ENCODE measurements around the gene MYL6. TPM values are rescaled to one million over a fixed set of nuclear protein-coding genes. Genes with fewer than 3 reads are reported as not detected.

MYL6 gene
- total RNA-seq, 1 experiment from 2014 or later, result 1,181 TPM

- no peak overlapping the region for H2BK12ac ChIP-seq (ENCODE audit: insufficient read length, low read depth, low read length)
- no peak overlapping the region for H3K4me2 ChIP-seq (ENCODE audit: insufficient read depth, insufficient read length, low read length)
- TF ChIP-seq, protein P1, sequence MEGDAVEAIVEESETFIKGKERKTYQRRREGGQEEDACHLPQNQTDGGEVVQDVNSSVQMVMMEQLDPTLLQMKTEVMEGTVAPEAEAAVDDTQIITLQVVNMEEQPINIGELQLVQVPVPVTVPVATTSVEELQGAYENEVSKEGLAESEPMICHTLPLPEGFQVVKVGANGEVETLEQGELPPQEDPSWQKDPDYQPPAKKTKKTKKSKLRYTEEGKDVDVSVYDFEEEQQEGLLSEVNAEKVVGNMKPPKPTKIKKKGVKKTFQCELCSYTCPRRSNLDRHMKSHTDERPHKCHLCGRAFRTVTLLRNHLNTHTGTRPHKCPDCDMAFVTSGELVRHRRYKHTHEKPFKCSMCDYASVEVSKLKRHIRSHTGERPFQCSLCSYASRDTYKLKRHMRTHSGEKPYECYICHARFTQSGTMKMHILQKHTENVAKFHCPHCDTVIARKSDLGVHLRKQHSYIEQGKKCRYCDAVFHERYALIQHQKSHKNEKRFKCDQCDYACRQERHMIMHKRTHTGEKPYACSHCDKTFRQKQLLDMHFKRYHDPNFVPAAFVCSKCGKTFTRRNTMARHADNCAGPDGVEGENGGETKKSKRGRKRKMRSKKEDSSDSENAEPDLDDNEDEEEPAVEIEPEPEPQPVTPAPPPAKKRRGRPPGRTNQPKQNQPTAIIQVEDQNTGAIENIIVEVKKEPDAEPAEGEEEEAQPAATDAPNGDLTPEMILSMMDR (conservative IDR thresholded peaks at IDR 0.05), result no peak
- H3K18ac ChIP-seq (ENCODE audit: insufficient read length, low read depth, low read length), result no peak overlapping the region
- WGBS (ENCODE audit: extremely low coverage, insufficient read length, low lambda C conversion rate), result no CpG with 5 or more reads among the region's 17 CpGs
- no peak overlapping the region for H4K8ac ChIP-seq (replicated peaks; ENCODE audit: insufficient read length, low read depth, low read length)
- Mint-ChIP-seq H3K36me3 (ENCODE audit: insufficient read depth in 1 of 3, low read depth in 3 of 3) (peaks cover 27 to 43% (median 37%) of the 10 kb centered on the region in 3 experiments), H3K27me3 (ENCODE audit: low read depth) (peaks cover 2% of the 10 kb centered on the region; the same call in 1 of the 2 replicates), H3K4me3 (peak overlapping the region in 1 of 2 experiments; percentile 97; a peak in 3 of 5 replicates), H3K9me3 (peaks cover 3 to 7% of the 10 kb centered on the region in 2 experiments; a peak in 2 of 5 replicates), H3K4me1 (peaks cover 22 to 25% of the 10 kb centered on the region in 2 experiments), H3K27ac (peak overlapping the region in 2 of 3 experiments; percentile 3 to 23; a peak in 1 of 7 replicates)
- H2BK5ac ChIP-seq (ENCODE audit: insufficient read length, low read length), result no peak overlapping the region
- H3K23me2 ChIP-seq (ENCODE audit: insufficient read length, low read depth, low read length, poor library complexity, severe bottlenecking), result peaks cover 8% of the 10 kb centered on the region
- H3K4me1 ChIP-seq (ENCODE audit: insufficient read depth, low read length), result no peaks in the 10 kb centered on the region; the same call in 1 of the 2 replicates
- H2AFZ ChIP-seq (ENCODE audit: low read length), result no peak overlapping the region
- H3K23ac ChIP-seq (ENCODE audit: insufficient read length, low read depth, low read length), result no peak overlapping the region
- H2BK120ac ChIP-seq (ENCODE audit: low read depth, low read length, poor library complexity, severe bottlenecking), result no peak overlapping the region
- H3K14ac ChIP-seq (ENCODE audit: insufficient read depth, low read length), result no peak overlapping the region
- H3T11ph ChIP-seq (ENCODE audit: low read length), result no peak overlapping the region
- DNase-seq, result no peak
- H3K27ac ChIP-seq (ENCODE audit: insufficient read length, low read depth, low read length), result no peak overlapping the region
- no peak overlapping the region for H4K5ac ChIP-seq (ENCODE audit: insufficient read length, low read depth, low read length)
- H4K20me1 ChIP-seq (ENCODE audit: control insufficient read depth, insufficient read depth, insufficient read length), result no peaks in the 10 kb centered on the region
- no peaks in the 10 kb centered on the region for H3K9me3 ChIP-seq (ENCODE audit: control insufficient read depth, low read depth, low read length)
- no peak overlapping the region for H2BK20ac ChIP-seq (ENCODE audit: low read depth, low read length, poor library complexity, severe bottlenecking)
- no peak overlapping the region for H2AK5ac ChIP-seq (ENCODE audit: insufficient read length, low read length)
- H3K9ac ChIP-seq (ENCODE audit: extremely low read depth, insufficient read length, low read length), result no peak overlapping the region
- no peak overlapping the region for H2BK15ac ChIP-seq (ENCODE audit: low read depth, low read length)
- H3K79me2 ChIP-seq (ENCODE audit: insufficient read depth, low read length), result peaks cover 3% of the 10 kb centered on the region; the same call in 1 of the 2 replicates
- H3K27me3 ChIP-seq (ENCODE audit: insufficient read depth, low read length), result no peaks in the 10 kb centered on the region
- no peaks in the 10 kb centered on the region for H3K79me1 ChIP-seq (ENCODE audit: insufficient read depth, low read depth, low read length, poor library complexity, severe bottlenecking)
- no peak overlapping the region for H3K56ac ChIP-seq (ENCODE audit: insufficient read length, low read depth, low read length)
- H4K91ac ChIP-seq (ENCODE audit: insufficient read length, low read depth, low read length), result no peak overlapping the region
- H3K4ac ChIP-seq (ENCODE audit: low read depth, low read length), result no peak overlapping the region
Observed at GRCh38 chr12:56120158-56120846, 37.9 kb upstream of the MYL6 start.
